Ascending aorta (tissue), 2 donors: Measurements from ENCODE around the gene TP53RK. TPM values are rescaled to one million over a fixed set of nuclear protein-coding genes. Genes with fewer than 3 reads are reported as not detected.

Source experiments
- DNase-seq, 2 donors: peaks; one replicate each; pipeline ENCODE4 v3.0.0-alpha.2; 2019; ENCODE audit warnings: low spot score in 2 of 2
- H3K27ac ChIP-seq, 2 donors: fragments of 200-600 bp; sonication (generic); one replicate each; pipeline ENCODE4 v1.5.1; 2016 to 2017; ENCODE audit warnings: mild to moderate bottlenecking in 1 of 2
- H3K27me3 ChIP-seq: fragments of 200-600 bp; sonication (generic); one replicate; pipeline ENCODE4 v1.5.1; 2017
- H3K36me3 ChIP-seq, 2 donors: fragments of 200-600 bp; sonication (generic); one replicate each; pipeline ENCODE4 v1.5.1; 2016
- H3K4me1 ChIP-seq, 2 donors: fragments of 200-600 bp; sonication (generic); one replicate each; pipeline ENCODE4 v1.5.1; 2016 to 2017; ENCODE audit warnings: mild to moderate bottlenecking in 1 of 2
- H3K4me3 ChIP-seq, 2 donors: fragments of 200-600 bp; sonication (generic); one replicate each; pipeline ENCODE4 v1.5.1; 2016 to 2017; ENCODE audit warnings: mild to moderate bottlenecking in 1 of 2
- H3K9me3 ChIP-seq, 2 donors: fragments of 200-600 bp; sonication (generic); one replicate each; pipeline ENCODE4 v1.5.1; 2016
- intact Hi-C: fragments of 100-400 bp; cut with DNase I; formaldehyde crosslinking; loops from one replicate; pipeline ENCODE4 v1.15.1; 2023
- total RNA-seq: library from RNA; depleted of rRNA; stranded (reverse); fragments of >200 nt; gene quantifications from one replicate; pipeline ENCODE4 v1.1.0, GENCODE V29; 2016
- TF ChIP-seq, protein P1 (sequence below), 3 experiments: fragments of 200-600 bp in 2 of 3; fragments of 450-650 bp in 1 of 3; sonication (generic) in 2 of 3; IDR thresholded peaks; one replicate each; pipeline ENCODE4 v1.5.1; 2016 to 2019; ENCODE audit warnings: antibody characterized with exemption in 3 of 3, mild to moderate bottlenecking in 1 of 3, moderate library complexity in 1 of 3

TP53RK gene
- total RNA-seq, 1 donor from 2014 or later: 30.8 TPM

DNA sequence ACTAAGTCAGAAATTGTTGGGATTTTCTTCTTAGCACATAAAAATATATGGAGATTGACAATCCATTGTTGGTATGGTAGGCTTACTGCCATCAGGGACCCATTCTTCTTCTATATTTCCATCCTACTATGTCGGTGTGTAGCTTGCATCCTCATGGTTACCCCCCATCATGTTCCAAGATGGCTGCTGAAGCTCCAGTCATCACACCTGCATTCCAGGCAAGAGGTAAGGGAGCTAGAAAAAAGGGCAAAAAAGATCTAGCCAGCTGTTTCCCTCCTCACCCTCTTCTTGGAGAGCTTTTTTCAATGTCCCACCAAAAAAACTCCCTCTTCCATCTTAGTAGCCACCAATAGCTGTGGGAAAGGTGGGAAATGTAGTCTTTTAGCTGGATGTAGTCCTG lies 33.8 kb upstream of the TP53RK start:
- DNase-seq: no peak
- TF ChIP-seq, protein P1, sequence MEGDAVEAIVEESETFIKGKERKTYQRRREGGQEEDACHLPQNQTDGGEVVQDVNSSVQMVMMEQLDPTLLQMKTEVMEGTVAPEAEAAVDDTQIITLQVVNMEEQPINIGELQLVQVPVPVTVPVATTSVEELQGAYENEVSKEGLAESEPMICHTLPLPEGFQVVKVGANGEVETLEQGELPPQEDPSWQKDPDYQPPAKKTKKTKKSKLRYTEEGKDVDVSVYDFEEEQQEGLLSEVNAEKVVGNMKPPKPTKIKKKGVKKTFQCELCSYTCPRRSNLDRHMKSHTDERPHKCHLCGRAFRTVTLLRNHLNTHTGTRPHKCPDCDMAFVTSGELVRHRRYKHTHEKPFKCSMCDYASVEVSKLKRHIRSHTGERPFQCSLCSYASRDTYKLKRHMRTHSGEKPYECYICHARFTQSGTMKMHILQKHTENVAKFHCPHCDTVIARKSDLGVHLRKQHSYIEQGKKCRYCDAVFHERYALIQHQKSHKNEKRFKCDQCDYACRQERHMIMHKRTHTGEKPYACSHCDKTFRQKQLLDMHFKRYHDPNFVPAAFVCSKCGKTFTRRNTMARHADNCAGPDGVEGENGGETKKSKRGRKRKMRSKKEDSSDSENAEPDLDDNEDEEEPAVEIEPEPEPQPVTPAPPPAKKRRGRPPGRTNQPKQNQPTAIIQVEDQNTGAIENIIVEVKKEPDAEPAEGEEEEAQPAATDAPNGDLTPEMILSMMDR (IDR thresholded peaks at IDR 0.05): no peak
- no peak overlapping the region for H3K27ac ChIP-seq
- no peaks in the 10 kb centered on the region for H3K27me3 ChIP-seq
- intact Hi-C loops: no loop called here
- H3K9me3 ChIP-seq: peaks cover 3 to 7% of the 10 kb centered on the region in 2 donors
- no peaks in the 10 kb centered on the region for H3K4me1 ChIP-seq
- H3K4me3 ChIP-seq: no peak overlapping the region
- peaks cover 13 to 25% of the 10 kb centered on the region in 2 donors for H3K36me3 ChIP-seq

DNA sequence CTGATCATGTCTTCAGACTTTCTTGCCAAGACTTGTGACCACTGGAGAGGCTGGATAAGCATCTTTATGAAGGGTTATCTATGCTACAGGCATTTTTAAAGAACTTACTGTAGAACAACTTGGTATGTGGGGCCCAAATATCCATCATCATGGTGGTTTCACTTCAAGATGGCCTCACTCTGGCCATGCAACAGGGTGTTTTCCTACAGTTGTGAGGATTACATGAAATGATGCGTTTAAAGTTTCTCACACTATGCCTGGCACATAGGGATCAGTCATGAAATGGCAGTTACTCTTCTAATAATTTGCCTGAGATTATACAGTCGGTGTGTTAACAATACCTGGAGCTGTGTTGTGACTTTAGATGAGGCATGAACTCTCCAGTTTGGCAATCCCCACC lies 33.2 kb upstream of the TP53RK start:
- H3K27me3 ChIP-seq: no peaks in the 10 kb centered on the region
- TF ChIP-seq, protein P1 (IDR thresholded peaks at IDR 0.05): no peak
- H3K27ac ChIP-seq: no peak overlapping the region
- H3K9me3 ChIP-seq: peaks cover 3 to 7% of the 10 kb centered on the region in 2 donors
- intact Hi-C loops: no loop called here
- DNase-seq: no peak
- peaks cover 13 to 21% of the 10 kb centered on the region in 2 donors for H3K36me3 ChIP-seq
- no peaks in the 10 kb centered on the region for H3K4me1 ChIP-seq
- H3K4me3 ChIP-seq: no peak overlapping the region

DNA sequence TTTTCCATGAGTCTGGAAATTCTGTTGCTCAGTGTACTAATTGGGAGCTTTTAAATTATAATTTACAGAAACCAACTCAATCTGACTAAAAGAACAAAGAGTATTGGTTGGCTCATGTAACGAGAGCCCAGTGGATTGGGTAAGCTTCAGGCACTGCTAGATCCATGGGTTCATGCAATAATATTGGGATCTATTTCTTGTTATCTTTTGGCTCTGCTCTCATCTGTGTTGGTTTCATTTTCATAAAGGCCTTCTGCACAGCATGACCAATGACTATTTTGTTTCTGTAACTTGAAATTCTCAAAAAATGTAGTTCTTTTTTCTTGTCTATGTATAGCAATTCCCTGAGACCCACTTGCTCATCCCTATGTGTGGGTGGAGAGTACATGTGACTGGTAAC lies 32.2 kb upstream of the TP53RK start:
- Histone ChIP-seq H3K4me1 (no peaks in the 10 kb centered on the region), H3K9me3 (peaks cover 3 to 7% of the 10 kb centered on the region in 2 donors), H3K27ac (no peak overlapping the region), H3K27me3 (no peaks in the 10 kb centered on the region), H3K4me3 (no peak overlapping the region), H3K36me3 (peaks cover 8 to 18% of the 10 kb centered on the region in 2 donors)
- intact Hi-C loops: no loop called here
- DNase-seq: no peak
- TF ChIP-seq, protein P1 (IDR thresholded peaks at IDR 0.05): no peak

DNA sequence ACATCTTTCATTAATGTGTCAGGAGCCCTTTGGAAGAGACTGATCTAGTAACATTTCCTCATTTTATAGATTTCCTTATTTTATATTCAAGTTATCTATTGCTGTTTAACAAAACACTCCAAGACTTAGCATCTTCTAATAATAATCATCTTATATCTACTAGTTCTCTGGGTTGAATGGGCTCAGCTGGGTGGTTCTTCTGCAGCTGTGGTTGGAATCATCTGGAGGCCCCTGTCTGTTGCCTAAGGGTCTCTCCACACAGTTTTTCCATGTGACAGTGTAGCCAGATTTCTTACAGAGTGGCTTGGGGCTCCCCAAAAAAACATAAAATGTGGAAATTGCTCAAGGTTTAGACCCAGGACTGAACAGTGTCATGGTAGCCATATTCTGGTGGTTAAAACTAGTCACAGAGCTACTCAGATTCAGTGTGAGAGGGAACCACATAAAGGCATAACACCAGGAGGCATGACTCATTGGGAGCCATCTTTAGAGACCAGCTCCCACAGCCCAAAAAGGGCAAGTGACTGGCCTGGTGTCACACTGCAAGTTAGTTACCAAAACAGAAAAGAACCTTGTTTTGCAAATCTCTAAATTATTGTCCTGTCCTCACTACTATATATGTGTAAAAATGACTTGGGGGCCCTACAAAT lies 31.7 kb upstream of the TP53RK start:
- H3K27me3 ChIP-seq: no peaks in the 10 kb centered on the region
- peaks cover 3 to 7% of the 10 kb centered on the region in 2 donors for H3K9me3 ChIP-seq
- no peak overlapping the region for H3K27ac ChIP-seq
- intact Hi-C loops: no loop called here
- TF ChIP-seq, protein P1 (IDR thresholded peaks at IDR 0.05): no peak
- no peaks in the 10 kb centered on the region for H3K4me1 ChIP-seq
- no peak overlapping the region for H3K4me3 ChIP-seq
- peaks cover 4 to 12% of the 10 kb centered on the region in 2 donors for H3K36me3 ChIP-seq
- no peak for DNase-seq

DNA sequence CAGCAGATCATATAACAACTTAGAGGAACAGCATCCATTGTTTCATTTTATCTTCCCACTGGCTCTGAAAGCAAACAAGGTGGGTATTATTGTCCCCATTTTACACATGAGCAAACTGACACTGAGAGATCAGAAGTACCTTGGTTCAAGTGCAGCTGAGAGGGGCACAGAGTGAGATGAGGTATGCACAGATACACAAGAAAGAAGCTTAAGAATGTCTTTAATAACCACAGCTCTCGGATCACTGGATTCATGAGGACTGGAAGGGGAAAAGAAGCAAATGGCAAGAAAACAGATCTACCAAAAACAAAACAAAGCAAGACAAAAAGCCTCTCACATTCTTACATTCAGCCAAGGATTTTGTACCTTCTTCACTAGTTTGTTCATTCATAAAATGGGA lies 30.8 kb upstream of the TP53RK start:
- no peak overlapping the region for H3K4me3 ChIP-seq
- intact Hi-C loops: no loop called here
- TF ChIP-seq, protein P1 (IDR thresholded peaks at IDR 0.05): no peak
- DNase-seq: no peak
- H3K4me1 ChIP-seq: no peaks in the 10 kb centered on the region
- H3K27ac ChIP-seq: no peak overlapping the region
- H3K27me3 ChIP-seq: no peaks in the 10 kb centered on the region
- H3K36me3 ChIP-seq: peaks cover 0 to 5% of the 10 kb centered on the region in 2 donors
- H3K9me3 ChIP-seq: peaks cover 3 to 7% of the 10 kb centered on the region in 2 donors
